PFSK-1 (cell line): ENCODE results near the gene RALY.
A peak's percentile ranks its signal among the peaks of the same experiment; 100 is the strongest.

Experiments used
- FOXP2 ChIP-seq: optimal IDR thresholded peaks from 2 replicates; pipeline ENCODE3; 2011; ENCODE audit warnings: borderline replicate concordance, control low read depth, inconsistent platforms; ENCODE audit not compliant: insufficient read depth; ENCODE audit errors: extremely low read length, extremely low read depth
- POLR2AphosphoS5 ChIP-seq: IDR thresholded peaks from 2 replicates; pipeline ENCODE4 v1.6.1; 2012; ENCODE audit warnings: low read depth, mild to moderate bottlenecking, control low read depth, low read length, moderate library complexity
- SIN3A ChIP-seq: IDR thresholded peaks from 2 replicates; pipeline ENCODE4 v1.6.1; 2012; ENCODE audit warnings: mild to moderate bottlenecking, low read length, moderate library complexity, borderline replicate concordance; ENCODE audit not compliant: insufficient read depth
- TAF1 ChIP-seq: IDR thresholded peaks from 2 replicates; pipeline ENCODE4 v1.6.1; 2012; ENCODE audit warnings: low read length, control low read depth, borderline replicate concordance; ENCODE audit not compliant: insufficient read depth
- TF ChIP-seq, protein P1 (sequence below), 2 experiments: IDR thresholded peaks; 2 replicates each; pipeline versions ENCODE4 v1.6.1 to v1.8.0; 2011 to 2012; ENCODE audit warnings: low read depth in 2 of 2, low read length in 2 of 2, control low read depth in 1 of 2, inconsistent platforms in 1 of 2, mild to moderate bottlenecking in 1 of 2, moderate library complexity in 1 of 2; ENCODE audit not compliant: insufficient read depth in 1 of 2

Gene RALY

DNA sequence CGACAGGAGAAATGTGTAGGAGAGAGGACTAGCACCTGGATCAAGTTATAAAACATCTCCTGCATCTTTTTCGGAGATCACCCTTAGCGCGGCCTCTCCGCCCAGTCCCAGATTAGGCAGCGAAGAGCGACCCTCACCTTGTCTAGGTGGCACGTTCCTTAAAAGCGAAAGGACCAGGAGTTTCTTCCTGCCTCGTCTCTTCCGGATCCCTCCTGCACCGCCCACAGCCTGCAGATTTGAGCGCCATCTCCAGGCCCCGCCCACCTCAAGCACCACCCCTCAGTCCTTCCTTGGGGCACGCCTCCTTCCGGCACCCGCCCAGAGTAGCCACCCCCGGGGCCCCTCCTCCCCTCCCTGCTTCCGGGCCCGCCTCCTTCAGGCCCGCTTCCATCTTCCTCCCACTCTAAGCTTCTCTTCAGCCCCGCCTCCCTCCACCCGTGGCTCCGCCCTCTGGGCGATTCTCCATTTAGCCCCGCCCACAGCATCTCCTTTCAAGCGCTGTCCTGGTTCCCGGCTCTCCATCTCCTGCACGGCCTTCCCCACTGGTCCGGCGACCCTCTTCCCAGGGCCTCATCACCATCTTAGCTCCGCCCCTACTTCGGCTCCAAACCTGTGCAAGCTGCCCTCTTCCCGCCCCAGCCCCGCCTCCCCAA, 662 bp upstream of the RALY start:
- TF ChIP-seq POLR2AphosphoS5, result peak; percentile 95
- TF ChIP-seq TAF1, result peak; percentile 92; the same call in 1 of the 2 replicates
- peak; percentile 69 for TF ChIP-seq FOXP2
- peak; percentile 76; the same call in 1 of the 2 replicates for TF ChIP-seq SIN3A
- TF ChIP-seq, protein P1, sequence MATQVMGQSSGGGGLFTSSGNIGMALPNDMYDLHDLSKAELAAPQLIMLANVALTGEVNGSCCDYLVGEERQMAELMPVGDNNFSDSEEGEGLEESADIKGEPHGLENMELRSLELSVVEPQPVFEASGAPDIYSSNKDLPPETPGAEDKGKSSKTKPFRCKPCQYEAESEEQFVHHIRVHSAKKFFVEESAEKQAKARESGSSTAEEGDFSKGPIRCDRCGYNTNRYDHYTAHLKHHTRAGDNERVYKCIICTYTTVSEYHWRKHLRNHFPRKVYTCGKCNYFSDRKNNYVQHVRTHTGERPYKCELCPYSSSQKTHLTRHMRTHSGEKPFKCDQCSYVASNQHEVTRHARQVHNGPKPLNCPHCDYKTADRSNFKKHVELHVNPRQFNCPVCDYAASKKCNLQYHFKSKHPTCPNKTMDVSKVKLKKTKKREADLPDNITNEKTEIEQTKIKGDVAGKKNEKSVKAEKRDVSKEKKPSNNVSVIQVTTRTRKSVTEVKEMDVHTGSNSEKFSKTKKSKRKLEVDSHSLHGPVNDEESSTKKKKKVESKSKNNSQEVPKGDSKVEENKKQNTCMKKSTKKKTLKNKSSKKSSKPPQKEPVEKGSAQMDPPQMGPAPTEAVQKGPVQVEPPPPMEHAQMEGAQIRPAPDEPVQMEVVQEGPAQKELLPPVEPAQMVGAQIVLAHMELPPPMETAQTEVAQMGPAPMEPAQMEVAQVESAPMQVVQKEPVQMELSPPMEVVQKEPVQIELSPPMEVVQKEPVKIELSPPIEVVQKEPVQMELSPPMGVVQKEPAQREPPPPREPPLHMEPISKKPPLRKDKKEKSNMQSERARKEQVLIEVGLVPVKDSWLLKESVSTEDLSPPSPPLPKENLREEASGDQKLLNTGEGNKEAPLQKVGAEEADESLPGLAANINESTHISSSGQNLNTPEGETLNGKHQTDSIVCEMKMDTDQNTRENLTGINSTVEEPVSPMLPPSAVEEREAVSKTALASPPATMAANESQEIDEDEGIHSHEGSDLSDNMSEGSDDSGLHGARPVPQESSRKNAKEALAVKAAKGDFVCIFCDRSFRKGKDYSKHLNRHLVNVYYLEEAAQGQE (IDR thresholded peaks at IDR 0.05; ENCODE audit: insufficient read depth in 1 of 2, low read depth in 2 of 2, low read length in 2 of 2), result 0 out of 4 replicates have a peak, but pooled peaks of 1 of the 2 experiments have one; percentile 37

DNA sequence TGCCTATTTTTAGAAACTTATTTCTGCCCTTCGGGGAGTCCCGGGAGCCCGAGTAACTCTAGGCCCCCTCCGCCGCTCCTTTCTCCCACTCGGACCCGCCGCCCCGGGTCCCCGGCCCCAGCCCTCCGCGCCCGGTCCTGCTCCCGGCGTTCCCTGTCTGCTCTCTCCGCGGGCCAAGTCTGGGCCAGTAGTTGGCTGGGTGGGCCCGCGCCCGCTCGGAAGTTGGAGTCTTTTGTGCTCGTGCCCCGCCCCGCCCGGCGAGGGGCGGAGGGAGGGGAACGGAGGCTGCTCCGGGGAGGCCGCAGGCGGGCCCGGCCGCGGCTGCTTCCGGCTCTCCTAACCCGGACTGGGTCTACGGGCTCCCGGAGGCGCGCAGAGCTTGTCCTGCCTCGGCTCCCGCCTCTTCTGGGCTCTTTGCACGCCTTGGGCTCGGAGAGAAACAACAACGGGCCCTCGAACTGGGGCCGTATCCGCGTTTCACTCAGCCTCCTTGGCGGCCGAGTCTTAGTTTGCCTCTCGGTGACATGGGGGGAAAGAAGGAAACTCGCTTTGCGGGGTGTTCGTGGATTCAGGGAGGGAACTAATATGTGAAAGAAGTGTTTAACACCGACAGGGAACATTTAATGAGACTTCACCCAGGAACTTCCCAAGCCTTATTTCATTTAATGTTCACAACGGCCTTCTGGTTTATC, 657 bp downstream of the RALY start:
- TF ChIP-seq POLR2AphosphoS5, result no peak; the same call in none of the 2 replicates
- TF ChIP-seq FOXP2, result no peak
- TF ChIP-seq TAF1, result peak; percentile 51; the same call in 1 of the 2 replicates
- TF ChIP-seq SIN3A, result peak; percentile 63; the same call in 1 of the 2 replicates
- TF ChIP-seq, protein P1 (IDR thresholded peaks at IDR 0.05; ENCODE audit: insufficient read depth in 1 of 2, low read depth in 2 of 2, low read length in 2 of 2), result 0 out of 4 replicates have a peak, but pooled peaks of 1 of the 2 experiments have one; percentile 7

DNA sequence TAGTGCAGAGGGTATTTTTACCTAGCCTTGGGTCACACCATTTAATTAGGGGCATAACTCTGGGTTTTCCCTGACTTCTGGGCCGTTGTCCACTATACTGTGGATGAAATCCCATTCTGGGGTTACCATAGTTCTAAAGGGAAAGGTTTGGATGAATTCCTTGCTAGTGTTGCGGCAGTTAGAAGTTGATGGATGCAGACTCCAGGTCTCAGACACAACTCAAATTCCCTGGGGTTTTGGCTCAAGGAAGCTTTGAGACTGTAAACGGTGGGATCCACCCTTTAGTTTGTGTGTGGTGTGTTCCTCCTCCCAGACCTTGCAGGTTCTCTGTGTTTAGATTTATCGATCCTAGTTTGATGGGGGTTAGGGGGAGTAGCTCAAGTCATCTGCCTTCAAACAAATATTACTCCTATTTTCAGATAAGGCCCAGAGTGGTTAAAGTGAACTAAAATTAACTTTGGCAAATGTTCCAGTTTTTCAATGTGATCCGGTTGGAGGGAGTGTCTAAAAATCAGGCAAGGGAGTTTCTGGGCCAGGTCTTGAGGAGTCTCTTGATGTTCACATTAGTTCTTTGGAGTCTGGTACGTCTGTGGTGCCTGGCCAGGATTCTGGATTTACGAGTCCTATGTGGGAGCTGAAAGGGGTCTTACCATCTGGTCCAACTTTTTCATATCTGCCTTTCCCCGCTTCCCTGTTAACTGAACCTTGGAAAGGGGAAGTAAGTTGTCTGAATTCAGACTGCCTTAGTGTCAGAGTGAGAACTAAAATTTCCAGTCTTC, 1.5 kb downstream of the RALY start:
- TF ChIP-seq SIN3A, result no peak

DNA sequence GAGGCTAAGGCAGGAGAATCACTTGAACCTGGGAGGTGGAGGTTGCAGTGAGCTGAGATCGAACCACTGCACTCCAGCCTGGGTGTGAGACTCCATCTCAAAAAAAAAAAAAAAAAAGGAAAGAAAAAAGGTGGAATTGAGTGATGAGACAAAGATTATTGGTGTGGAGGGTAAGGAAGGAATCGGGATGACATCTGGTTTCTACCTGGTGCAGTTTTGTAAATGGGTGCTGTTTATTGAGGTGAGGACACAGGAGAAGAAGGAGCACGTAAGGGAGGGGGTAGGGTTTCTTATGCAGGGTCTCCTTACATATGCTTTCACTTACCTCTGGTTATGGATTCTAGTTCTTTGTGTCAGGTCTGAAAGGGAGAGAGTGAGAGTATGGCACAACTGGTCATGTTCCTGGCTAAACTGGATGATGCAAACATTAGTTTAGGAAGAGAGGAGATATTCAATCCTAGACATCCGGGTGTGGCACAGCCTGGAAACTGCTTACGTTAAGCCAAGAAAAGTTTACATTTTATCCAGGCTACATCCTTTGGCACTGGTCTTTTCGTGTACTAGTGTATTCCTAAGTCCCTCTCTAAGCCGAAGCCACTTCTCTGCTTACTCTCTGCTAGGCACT, 5.4 kb downstream of the RALY start:
- TF ChIP-seq TAF1 (no peak), SIN3A (no peak), FOXP2 (no peak), POLR2AphosphoS5 (no peak)
- TF ChIP-seq, protein P1 (IDR thresholded peaks at IDR 0.05; ENCODE audit: insufficient read depth in 1 of 2, low read depth in 2 of 2, low read length in 2 of 2), result no peak

GRCh38 chr20:34001378-34001777, 7.7 kb downstream of the RALY start:
- TF ChIP-seq POLR2AphosphoS5 (no peak), SIN3A (no peak), FOXP2 (no peak), TAF1 (no peak)
- TF ChIP-seq, protein P1 (IDR thresholded peaks at IDR 0.05; ENCODE audit: insufficient read depth in 1 of 2, low read depth in 2 of 2, low read length in 2 of 2), result no peak
